Testis (tissue), 3 donors: Measurements from ENCODE around the gene STX3. TPM values are rescaled to one million over a fixed set of nuclear protein-coding genes. Genes with fewer than 3 reads are reported as not detected.

ENCODE experiments used
- DNase-seq: peaks from one replicate; pipeline ENCODE4 v3.0.0-alpha.2; 2019
- H3K27ac ChIP-seq, 2 donors: fragments of 200-600 bp; sonication (generic); one replicate each; pipeline ENCODE4 v1.5.1; 2019
- H3K27me3 ChIP-seq: fragments of 200-600 bp; sonication (generic); one replicate; pipeline ENCODE4 v1.5.1; 2019
- H3K36me3 ChIP-seq: fragments of 200-600 bp; sonication (generic); one replicate; pipeline ENCODE4 v1.5.1; 2017; ENCODE audit warnings: low read depth; ENCODE audit errors: missing control alignments
- H3K4me1 ChIP-seq: fragments of 200-600 bp; sonication (generic); one replicate; pipeline ENCODE4 v1.5.1; 2019
- H3K4me3 ChIP-seq, 2 donors: fragments of 200-600 bp; sonication (generic); one replicate each; pipeline ENCODE4 v1.5.1; 2017 to 2019
- H3K9me3 ChIP-seq: fragments of 200-600 bp; sonication (generic); one replicate; pipeline ENCODE4 v1.5.1; 2017
- CTCF ChIP-seq, 3 experiments: fragments of 450-650 bp in 2 of 3; fragments of 200-600 bp in 1 of 3; sonication (generic) in 1 of 3; IDR thresholded peaks; one replicate each; pipeline ENCODE4 v1.5.1; 2016 to 2019; ENCODE audit warnings: antibody characterized with exemption in 3 of 3, mild to moderate bottlenecking in 2 of 3, moderate library complexity in 1 of 3
- POLR2A ChIP-seq: fragments of 450-650 bp; IDR thresholded peaks from one replicate; pipeline ENCODE4 v1.6.1; 2017; ENCODE audit warnings: antibody characterized with exemption, mild to moderate bottlenecking, moderate library complexity
- WGBS, 2 donors: methylation state at CpG; one replicate each; pipeline ENCODE4 v1.1.5; 2018; 5-methylcytosine and 5-hydroxymethylcytosine counted together
- intact Hi-C: fragments of 100-400 bp; cut with DNase I; formaldehyde crosslinking; loops from one replicate; pipeline ENCODE4 v1.15.1; 2023; ENCODE audit warnings: low total_unique reads
- polyA plus RNA-seq: library from polyadenylated mRNA; stranded (reverse); fragments of 350-450 nt; fragmentation: Illumina TruSeq; extraction: RNeasy Lipid Tissue Mini Kit (QIAGEN cat#74804); gene quantifications from one replicate; pipeline ENCODE4 v1.2.3, GENCODE V29; 2014; ENCODE audit warnings: low read depth, low replicate concordance; ENCODE audit not compliant: insufficient read depth
- total RNA-seq, 2 donors: library from RNA; depleted of rRNA; stranded (reverse); fragments of >200 nt; gene quantifications; one replicate each; pipeline ENCODE4 v1.2.3, GENCODE V29; 2016

Gene STX3
- total and polyA plus RNA-seq, 3 donors from 2014 or later = 25.3 to 103 (median 94.3) TPM

- intact Hi-C loops = no loop called here
- Histone ChIP-seq H3K27me3 (no peaks in the 10 kb centered on the region), H3K4me1 (no peaks in the 10 kb centered on the region), H3K9me3 (no peaks in the 10 kb centered on the region), H3K4me3 (no peak overlapping the region), H3K36me3 (no peaks in the 10 kb centered on the region), H3K27ac (no peak overlapping the region)
- no peak for TF ChIP-seq CTCF (IDR thresholded peaks at IDR 0.05)
- TF ChIP-seq POLR2A = no peak
- no peak for DNase-seq
- WGBS, 2 donors = 84 to 96% methylated on average over 1 of the region's 1 CpG
These were observed 37.3 kb downstream of the STX3 start for GRCh38 chr11:59792507-59792906.

- no peak for TF ChIP-seq POLR2A
- Histone ChIP-seq H3K4me1 (no peaks in the 10 kb centered on the region), H3K27me3 (no peaks in the 10 kb centered on the region), H3K9me3 (no peaks in the 10 kb centered on the region), H3K27ac (no peak overlapping the region), H3K36me3 (no peaks in the 10 kb centered on the region), H3K4me3 (no peak overlapping the region)
- no peak for DNase-seq
- WGBS, 2 donors = 87 to 89% methylated on average over 3 of the region's 3 CpGs
- intact Hi-C loops = no loop called here
These were observed 39.2 kb downstream of the STX3 start for GRCh38 chr11:59794417-59794816.

- whole genome bisulfite sequencing, 2 donors = 89 to 91% methylated on average over 7 of the region's 7 CpGs
- H3K36me3 ChIP-seq = no peaks in the 10 kb centered on the region
- H3K4me3 ChIP-seq = no peak overlapping the region
- H3K4me1 ChIP-seq = no peaks in the 10 kb centered on the region
- no peak for TF ChIP-seq POLR2A
- no peak for TF ChIP-seq CTCF (IDR thresholded peaks at IDR 0.05)
- intact Hi-C loops = loop anchor here (5.0 kb wide), 1 partner anchor 43 kb away; the partner anchor contains the start of gene STX3
- H3K27me3 ChIP-seq = no peaks in the 10 kb centered on the region
- no peaks in the 10 kb centered on the region for H3K9me3 ChIP-seq
- H3K27ac ChIP-seq = no peak overlapping the region
- no peak for DNase-seq
These were observed 45.3 kb downstream of the STX3 start for GRCh38 chr11:59800390-59801025.

GRCh38 chr11:59801160-59801706 is 46.1 kb downstream of the STX3 start:
- H3K27ac ChIP-seq = no peak overlapping the region
- H3K4me1 ChIP-seq = no peaks in the 10 kb centered on the region
- no peak overlapping the region for H3K4me3 ChIP-seq
- H3K9me3 ChIP-seq = no peaks in the 10 kb centered on the region
- WGBS, 2 donors = 52 to 58% methylated on average over 2 of the region's 2 CpGs
- TF ChIP-seq POLR2A (no peak), CTCF (IDR thresholded peaks at IDR 0.05) (no peak)
- no peak for DNase-seq
- no peaks in the 10 kb centered on the region for H3K36me3 ChIP-seq
- no peaks in the 10 kb centered on the region for H3K27me3 ChIP-seq
- intact Hi-C loops = loop anchor here (5.0 kb wide), 1 partner anchor 44 kb away; the partner anchor contains the start of gene STX3

GRCh38 chr11:59801981-59802638 is 46.9 kb downstream of the STX3 start:
- WGBS, 2 donors = 63% methylated on average over 5 of the region's 5 CpGs
- intact Hi-C loops = loop anchor here (5.0 kb wide), 1 partner anchor 45 kb away; the partner anchor contains the start of gene STX3
- Histone ChIP-seq H3K4me3 (no peak overlapping the region), H3K9me3 (no peaks in the 10 kb centered on the region), H3K27me3 (no peaks in the 10 kb centered on the region), H3K27ac (no peak overlapping the region), H3K4me1 (no peaks in the 10 kb centered on the region), H3K36me3 (no peaks in the 10 kb centered on the region)
- DNase-seq = no peak
- TF ChIP-seq CTCF (IDR thresholded peaks at IDR 0.05) (no peak), POLR2A (no peak)
